Fibroblast of skin of back (primary cell): ENCODE results near the gene BRPF1.
A peak's percentile ranks its signal among the peaks of the same experiment; 100 is the strongest.
"Not testable (repeated sequence)": the region's sequence is repeated elsewhere in the genome, so short reads cannot be mapped to it uniquely, and the experiment has no call there.

Source experiments
- DNase-seq: peaks from one replicate; pipeline ENCODE4 v3.0.0-alpha.2; 2013

BRPF1 gene

DNA sequence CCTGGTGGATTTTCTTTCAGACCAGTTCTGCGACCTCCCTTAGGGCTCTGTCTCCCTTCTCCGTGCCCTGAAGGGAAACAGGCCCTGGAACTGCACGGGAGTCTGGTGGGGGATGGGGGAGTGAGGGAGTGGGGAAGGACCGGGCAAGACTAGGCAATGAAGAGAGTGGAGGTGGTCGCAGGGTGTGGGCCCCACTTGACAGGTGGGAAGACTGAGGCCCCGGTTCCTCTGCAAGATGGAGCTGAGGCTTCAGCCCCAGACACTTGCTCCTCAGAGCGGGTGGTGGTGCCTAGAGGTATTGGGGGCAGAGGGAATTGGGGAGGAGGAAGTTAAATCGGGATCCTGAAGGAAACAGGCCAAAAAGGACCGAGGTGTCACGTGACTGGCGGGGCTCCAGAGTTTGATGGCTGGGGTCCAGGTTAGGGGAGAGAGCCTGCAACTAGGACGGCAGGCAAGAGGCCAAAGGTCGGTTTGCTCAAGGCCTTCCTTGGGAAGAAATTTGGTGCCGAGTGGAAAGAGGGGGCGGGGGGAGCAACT, 38.8 kb downstream of the BRPF1 start:
- DNase-seq, result no peak

GRCh38 chr3:9771007-9771406, 39.5 kb downstream of the BRPF1 start:
- DNase-seq, result not testable (repeated sequence)

GRCh38 chr3:9776896-9777693, 45.6 kb downstream of the BRPF1 start:
- DNase-seq, result no peak

DNA sequence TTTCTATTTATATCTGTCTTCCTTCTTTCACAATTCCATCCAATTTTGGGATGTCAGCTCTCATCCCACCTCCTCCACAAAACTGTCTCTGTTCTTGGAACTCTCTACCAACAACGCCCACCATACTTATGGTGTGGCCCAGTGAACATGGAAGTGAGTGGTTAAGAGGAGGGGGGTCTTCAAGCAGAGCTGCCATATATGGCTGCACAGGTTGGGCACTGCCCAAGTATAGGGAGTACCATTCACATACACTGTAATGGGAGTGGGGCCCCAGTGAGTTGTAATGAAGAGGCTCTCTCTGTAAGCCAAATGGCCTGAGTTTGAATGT, 46.1 kb downstream of the BRPF1 start:
- no peak for DNase-seq

DNA sequence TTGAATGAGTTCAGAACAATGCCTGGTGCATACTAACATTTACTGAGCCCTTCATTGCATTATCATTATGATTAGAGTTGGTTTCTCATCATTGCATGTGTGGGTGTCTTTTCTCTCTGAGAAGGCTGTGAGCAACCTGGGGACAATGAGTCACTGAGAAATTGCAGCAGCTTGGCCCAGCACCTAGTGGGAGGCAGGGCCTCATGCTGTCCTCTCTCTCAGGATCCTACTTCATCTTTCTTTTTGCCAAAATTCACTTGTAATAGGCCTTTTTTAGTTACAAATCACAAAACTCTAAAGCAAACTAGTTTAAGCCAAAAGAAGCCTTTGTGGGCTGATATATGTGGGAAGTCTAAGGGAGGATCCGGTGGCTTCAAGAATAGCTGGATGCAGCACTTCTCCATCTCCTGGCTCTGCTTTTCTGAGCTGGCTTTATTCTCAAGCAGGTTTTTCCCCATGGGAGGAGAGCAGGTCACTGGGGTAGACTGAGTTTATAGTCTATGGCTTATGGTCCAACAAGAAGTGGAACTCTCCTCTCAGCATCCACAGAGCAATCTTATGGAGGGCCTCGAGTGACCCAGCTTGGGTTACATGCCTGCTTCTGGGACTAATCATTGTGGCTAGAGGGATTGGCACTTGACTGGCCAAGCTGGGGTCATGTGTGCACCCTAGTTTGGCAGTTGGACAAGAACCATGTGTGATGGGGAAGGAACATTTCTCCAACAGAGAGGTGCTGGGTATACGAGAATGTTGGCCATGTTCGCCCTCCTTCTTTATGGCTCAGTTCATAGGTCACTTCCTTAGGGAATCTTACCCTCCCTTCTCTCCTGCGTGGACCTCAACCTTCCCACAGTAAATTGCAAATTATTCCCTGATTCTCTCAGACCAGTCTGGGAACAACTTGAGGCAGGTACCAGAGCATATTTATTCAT, 46.9 kb downstream of the BRPF1 start:
- DNase-seq, result no peak

DNA sequence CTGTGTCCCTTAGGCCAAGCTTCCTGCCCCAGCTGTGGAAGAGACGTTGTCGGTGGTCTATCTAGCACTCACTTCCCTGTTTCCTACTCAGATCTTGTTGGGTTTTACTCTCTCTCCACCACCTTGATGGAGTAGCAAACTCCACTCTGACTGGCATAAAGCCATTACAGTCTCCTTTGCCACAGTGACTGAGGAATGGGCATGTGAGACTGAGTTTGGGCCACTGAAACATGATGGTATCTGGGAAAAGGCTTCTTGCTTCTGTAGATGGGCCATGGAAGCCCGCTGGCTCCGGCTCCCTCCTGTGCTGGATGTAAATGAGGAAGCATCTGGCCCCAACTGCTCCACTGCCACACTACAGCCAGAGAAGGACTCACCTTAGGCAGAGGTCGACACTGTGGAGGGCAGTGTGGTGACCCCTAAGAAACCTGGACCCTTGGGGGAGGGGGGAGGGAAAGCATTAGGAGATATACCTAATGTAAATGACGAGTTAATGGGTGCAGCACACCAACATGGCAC, 47.6 kb downstream of the BRPF1 start:
- no peak for DNase-seq

DNA sequence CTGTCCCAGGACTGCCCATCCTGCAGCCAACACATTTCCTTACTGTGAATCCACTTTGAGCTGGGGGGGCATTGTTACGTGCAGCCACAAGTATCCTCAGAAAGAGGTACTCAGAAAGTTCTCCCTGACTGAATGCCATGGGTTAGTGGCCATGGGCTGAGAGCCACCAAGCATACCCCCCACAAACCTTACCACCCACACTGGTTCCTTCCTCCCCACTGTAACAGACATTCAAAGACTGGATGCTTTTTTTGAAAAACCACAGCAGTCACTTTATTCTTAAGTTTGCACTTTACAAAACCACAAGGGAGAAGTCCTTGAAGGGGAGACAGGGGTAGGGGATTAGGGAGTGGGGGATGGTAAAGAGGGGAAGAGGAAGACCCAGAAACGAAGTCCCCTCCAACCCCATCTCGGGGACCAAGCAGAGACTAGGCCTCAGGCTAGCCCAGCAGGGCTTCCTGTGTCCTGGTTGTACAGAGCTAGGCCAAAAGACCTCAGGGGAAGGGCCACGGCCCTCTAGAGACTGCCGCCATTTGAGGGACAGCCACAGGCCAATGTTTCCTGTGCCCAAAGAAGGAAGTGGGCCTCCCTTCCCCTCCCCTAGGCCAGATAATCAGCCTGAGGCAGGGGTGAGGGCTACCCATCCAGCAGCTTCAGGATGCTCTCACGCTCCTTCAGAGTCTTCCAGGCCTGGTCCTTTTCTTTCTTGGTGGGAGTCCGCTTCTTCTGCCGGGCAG, 48.4 kb downstream of the BRPF1 start:
- no peak for DNase-seq

DNA sequence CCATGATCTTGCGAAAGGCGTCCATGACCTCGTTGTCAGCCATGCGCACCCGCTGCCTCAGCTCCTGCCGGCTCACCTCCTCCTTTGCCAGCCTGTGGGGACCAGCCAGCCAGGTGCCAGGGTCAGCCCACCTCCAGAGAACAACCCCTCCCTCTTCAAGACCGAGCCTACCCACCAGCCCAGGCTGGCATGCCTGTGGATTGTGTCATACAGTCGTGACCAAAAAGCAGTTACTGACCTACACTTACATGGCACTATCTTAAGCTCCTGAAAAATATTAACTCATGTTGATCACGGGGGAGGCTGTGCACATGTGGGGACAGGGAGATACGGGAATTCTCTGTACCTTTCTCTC, 48.9 kb downstream of the BRPF1 start:
- DNase-seq, result no peak

DNA sequence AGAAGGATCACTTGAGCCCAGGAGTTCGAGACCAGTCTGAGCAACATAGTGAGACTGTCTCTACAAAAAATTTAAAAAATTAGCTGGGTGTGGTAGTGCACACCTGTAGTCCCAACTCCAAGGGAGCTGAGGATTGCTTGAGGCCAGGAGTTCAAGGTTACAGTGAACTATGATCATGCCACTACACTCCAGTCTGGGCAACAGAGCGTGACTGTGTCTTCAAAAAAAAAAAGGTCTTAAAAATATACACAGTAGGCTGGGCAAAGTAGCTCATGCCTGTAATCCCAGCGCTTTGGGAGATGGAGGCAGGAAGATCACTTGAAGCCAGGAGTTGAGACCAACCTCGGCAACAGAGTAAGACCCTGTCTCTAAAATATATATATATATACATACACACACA, 49.4 kb downstream of the BRPF1 start:
- no peak for DNase-seq

DNA sequence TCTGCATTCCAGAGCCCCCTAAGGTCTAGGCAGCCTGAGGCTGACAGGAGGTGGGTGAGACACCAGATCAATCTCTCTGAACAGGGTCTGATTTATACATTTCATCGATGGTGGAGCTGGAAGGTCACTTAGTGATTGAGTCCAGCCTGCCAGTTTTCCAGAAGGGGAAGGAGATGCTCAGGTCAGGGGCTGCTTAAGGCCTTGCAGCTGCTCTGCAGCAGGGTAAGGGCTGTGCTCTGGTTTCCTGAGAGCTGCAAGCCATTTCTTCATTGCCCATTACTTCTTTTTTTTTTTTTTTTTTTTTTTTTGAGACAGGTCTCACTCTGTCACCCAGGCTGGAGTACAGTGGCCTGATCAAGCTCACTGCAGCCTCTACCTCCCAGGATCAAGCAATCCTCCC, 50.0 kb downstream of the BRPF1 start:
- no peak for DNase-seq

DNA sequence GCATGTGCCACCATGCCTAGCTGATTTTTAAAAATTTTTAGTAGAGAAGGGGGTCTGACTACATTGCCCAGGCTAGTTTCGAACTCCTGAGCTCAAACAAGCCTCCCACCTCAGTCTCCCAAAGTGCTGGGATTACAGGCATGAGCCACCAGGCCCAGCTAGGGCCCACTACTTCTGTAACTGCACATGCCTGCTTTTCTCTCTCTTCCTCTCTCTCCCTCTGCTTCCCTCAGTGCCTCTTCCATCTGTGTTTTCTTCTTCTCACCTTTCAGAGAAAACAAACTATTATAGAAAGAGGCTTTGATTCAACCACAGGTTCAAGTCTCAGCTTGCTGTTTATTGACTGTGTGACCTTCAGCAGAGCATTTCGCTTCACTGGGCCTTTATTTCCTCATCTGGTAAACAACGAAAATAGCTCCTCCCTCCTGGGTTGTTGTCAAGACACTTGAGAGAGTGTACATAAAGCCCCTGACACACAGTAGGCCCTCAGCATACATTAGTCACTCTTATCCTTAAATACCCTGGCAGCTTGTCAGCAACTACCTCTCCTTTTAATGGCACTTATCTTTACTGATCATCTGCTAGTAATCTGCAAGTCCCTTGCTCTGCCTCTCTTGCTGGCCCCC, 50.6 kb downstream of the BRPF1 start:
- DNase-seq, result no peak

GRCh38 chr3:9782770-9783169, 51.2 kb downstream of the BRPF1 start:
- DNase-seq, result no peak

- no peak for DNase-seq
These were observed 52.4 kb downstream of the BRPF1 start for GRCh38 chr3:9783954-9784353.

DNA sequence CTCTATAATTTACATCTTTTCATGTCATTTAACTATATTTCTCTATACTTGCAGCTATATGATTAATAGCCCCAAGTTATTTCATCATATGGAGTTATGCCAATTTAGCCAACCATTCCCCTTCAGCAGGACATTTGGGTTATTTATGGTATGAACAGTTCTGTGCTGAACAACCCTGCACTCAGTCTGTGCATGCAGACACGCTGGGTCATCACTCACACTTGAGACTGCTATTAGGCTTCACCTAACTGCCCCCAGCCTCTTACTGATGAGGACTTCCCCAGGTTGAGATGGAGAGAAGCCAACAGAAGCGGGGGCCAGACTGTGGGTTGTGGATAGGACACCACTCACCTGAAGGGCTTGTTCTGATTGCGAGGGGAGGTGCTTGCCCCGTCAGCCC, 53.4 kb downstream of the BRPF1 start:
- DNase-seq, result peak; percentile 44

- no peak for DNase-seq
These were observed 54.1 kb downstream of the BRPF1 start for GRCh38 chr3:9785602-9786001.

DNA sequence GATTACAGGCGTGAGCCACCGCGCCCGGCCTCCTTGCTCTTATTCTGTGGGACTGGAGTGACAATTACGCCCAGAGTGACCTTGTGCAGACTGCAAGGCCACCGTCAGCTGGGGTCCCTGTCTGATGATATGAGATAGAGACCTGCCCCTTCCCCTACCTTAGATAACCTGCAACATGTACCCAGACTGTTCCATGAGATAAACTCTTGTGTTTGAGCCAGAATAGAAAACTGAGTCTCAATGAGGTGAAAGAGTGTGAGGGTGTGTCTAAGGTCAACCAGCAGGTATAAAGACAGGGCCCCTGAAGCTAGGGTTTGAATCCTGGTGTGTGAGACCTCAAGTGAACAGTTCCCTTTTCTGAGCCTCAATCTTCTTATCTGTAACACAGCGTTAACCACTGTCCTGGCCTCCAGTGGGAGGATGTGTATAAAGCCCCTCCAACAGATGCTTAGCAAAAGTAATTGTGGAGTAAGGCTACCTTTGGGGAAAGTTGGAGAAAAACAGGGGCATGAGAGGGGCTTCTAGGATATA, 54.7 kb downstream of the BRPF1 start:
- no peak for DNase-seq

- DNase-seq, result no peak
These were observed 55.5 kb downstream of the BRPF1 start for GRCh38 chr3:9786825-9787669.

DNA sequence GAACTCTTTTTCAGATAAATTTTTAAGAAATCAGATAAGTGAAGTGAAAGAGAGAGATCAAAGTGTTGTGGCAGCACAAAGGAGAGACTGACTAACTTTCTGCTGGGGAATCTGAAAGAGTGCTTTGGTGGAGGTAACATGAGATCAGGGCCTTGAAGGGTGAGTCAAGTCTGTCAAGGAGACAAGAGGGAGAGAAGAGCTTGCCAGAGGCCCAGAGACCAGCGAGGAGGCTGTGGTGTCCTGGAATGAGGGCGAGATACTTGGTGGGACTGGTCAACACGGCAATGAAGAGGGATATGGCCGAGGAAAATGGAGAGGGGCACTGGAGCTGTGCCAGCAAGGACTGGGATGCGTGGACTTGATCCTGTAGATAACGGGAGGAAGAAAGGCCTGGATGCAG, 56.2 kb downstream of the BRPF1 start:
- DNase-seq, result no peak

GRCh38 chr3:9791127-9791526, 59.6 kb downstream of the BRPF1 start:
- no peak for DNase-seq

- no peak for DNase-seq
These were observed 60.4 kb downstream of the BRPF1 start for GRCh38 chr3:9791790-9792404.
